Psoas muscle (tissue), 8 donors: ENCODE results near the gene LSP1. TPM values are rescaled to one million over a fixed set of nuclear protein-coding genes. Genes with fewer than 3 reads are reported as not detected.

Experiments used
- ATAC-seq, 4 donors: fragments of 200-7000 bp; cut with Tn5 transposase; one replicate each; pipeline ENCODE4 v1.9.1; 2020; ENCODE audit warnings: moderate library complexity in 3 of 4, mild to moderate bottlenecking in 2 of 4
- DNase-seq, 2 donors: peaks; one replicate each; pipeline ENCODE4 v3.0.0-alpha.2; 2020
- H3K27ac ChIP-seq: fragments of 200-600 bp; one replicate; pipeline ENCODE4 v1.8.0; 2022
- H3K27me3 ChIP-seq, 3 donors: fragments of 200-600 bp in 1 of 3; one replicate each; pipeline versions ENCODE4 v1.6.1 to v1.8.0; 2013 to 2022; ENCODE audit warnings: low read length in 2 of 3, mild to moderate bottlenecking in 2 of 3, moderate library complexity in 1 of 3; ENCODE audit not compliant: insufficient read depth in 3 of 3
- H3K36me3 ChIP-seq, 2 donors: fragments of 200-600 bp in 1 of 2; one replicate each; pipeline versions ENCODE4 v1.6.1 to v1.8.0; 2013 to 2022; ENCODE audit warnings: low read depth in 1 of 2, mild to moderate bottlenecking in 1 of 2, moderate library complexity in 1 of 2; ENCODE audit not compliant: insufficient read depth in 1 of 2
- H3K4me1 ChIP-seq: fragments of 200-600 bp; one replicate; pipeline ENCODE4 v1.8.0; 2022
- H3K4me3 ChIP-seq: fragments of 200-600 bp; one replicate; pipeline ENCODE4 v1.8.0; 2022; ENCODE audit warnings: mild to moderate bottlenecking
- H3K9me3 ChIP-seq: fragments of 200-600 bp; one replicate; pipeline ENCODE4 v1.8.0; 2022
- WGBS, 3 donors: extraction: QIAGEN DNeasy Blood & Tissue Kit; methylation state at CpG; one replicate each; pipeline versions ENCODE4 v1.1.6 to v1.1.7; 2013; 5-methylcytosine and 5-hydroxymethylcytosine counted together
- intact Hi-C, 2 donors: fragments of 100-400 bp; cut with DNase I; formaldehyde crosslinking; loops; one replicate each; pipeline versions ENCODE4 v1.11.0 to v1.14.2; 2022
- polyA plus RNA-seq, 3 donors: library from polyadenylated mRNA; stranded (reverse); fragments of 200-250 nt; gene quantifications; one replicate each; pipeline ENCODE4 v1.2.3, GENCODE V29; 2013
- total RNA-seq, 4 donors: library from RNA; stranded (reverse); fragmentation: NEBNext Ultra II Directional in 2 of 4; extraction: Animal tissue kit (Norgen Biotek cat#: 25700) in 2 of 4; gene quantifications; one replicate each; pipeline versions ENCODE4 v1.2.1 to v1.2.4, GENCODE V29; 2021 to 2023
- TF ChIP-seq, protein P1 (sequence below): fragments of 200-600 bp; IDR thresholded peaks from one replicate; pipeline ENCODE4 v1.8.0; 2022; ENCODE audit warnings: antibody characterized with exemption
- donor health status: healthy with polysubstance abuse.
- donor health status: DM: no; HTN: no; CAD: no; lungs with moderate emphysema.
- donor health status: Bipolar disorder and iron deficiency.
- donor health status: healthy.
- donor health status: DM: yes; HTN: yes; CAD: no.
- donor health status: DM: no; HTN: no; CAD: no.
- donor health status: DM: no; HTN: no; CAD: no.
- donor health status: DM: yes; HTN: yes; CAD: no.

Gene LSP1
- total and polyA plus RNA-seq, 7 donors: 7.5 to 27.1 (median 14.4) TPM

DNA sequence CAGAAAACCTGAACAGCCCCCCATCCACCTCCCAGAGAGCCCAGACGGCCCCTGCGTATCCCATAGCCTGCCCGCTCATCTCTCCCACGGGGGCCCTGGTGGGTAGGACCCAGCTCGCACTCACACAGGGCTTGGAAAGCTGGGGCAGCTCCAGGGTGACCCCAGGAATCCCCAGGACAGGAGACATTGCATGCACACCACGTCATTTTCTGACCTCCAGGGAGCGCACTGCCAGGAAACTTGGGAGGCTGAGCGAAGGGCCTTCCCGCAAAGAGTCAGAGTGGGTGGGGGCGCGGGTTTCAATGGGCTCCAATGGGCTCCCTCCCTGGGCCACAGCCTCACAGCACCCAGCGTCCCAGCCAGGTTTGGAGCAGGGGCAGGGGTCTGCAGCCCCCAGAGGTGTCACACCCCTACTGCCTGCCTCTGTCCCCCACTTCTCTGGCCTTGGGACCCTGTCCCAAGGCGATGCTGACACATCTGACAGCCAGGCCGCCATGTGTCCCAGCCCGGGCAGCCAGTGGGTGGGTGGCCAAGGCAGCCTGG, 26.3 kb upstream of the LSP1 start:
- Histone ChIP-seq H3K9me3 (no peaks in the 10 kb centered on the region), H3K36me3 (no peaks in the 10 kb centered on the region), H3K4me1 (no peaks in the 10 kb centered on the region), H3K27me3 (peaks cover 0 to 6% (median 5%) of the 10 kb centered on the region in 3 donors), H3K27ac (peak overlapping the region; percentile 23), H3K4me3 (no peak overlapping the region)
- peak in 3 of 4 donors; percentile 20 to 45 (median 34) for ATAC-seq
- peak in 1 of 2 donors; percentile 29 for DNase-seq
- intact Hi-C loops: loop anchor here in 1 of 2 donors (5.0 kb wide), 1 partner anchor 49 kb away; no protein-coding TSS in a partner anchor
- TF ChIP-seq, protein P1, sequence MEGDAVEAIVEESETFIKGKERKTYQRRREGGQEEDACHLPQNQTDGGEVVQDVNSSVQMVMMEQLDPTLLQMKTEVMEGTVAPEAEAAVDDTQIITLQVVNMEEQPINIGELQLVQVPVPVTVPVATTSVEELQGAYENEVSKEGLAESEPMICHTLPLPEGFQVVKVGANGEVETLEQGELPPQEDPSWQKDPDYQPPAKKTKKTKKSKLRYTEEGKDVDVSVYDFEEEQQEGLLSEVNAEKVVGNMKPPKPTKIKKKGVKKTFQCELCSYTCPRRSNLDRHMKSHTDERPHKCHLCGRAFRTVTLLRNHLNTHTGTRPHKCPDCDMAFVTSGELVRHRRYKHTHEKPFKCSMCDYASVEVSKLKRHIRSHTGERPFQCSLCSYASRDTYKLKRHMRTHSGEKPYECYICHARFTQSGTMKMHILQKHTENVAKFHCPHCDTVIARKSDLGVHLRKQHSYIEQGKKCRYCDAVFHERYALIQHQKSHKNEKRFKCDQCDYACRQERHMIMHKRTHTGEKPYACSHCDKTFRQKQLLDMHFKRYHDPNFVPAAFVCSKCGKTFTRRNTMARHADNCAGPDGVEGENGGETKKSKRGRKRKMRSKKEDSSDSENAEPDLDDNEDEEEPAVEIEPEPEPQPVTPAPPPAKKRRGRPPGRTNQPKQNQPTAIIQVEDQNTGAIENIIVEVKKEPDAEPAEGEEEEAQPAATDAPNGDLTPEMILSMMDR: no peak
- 44 to 63% (median 50%) methylated on average over 14 to 15 of the region's 15 CpGs for WGBS, 3 donors

DNA sequence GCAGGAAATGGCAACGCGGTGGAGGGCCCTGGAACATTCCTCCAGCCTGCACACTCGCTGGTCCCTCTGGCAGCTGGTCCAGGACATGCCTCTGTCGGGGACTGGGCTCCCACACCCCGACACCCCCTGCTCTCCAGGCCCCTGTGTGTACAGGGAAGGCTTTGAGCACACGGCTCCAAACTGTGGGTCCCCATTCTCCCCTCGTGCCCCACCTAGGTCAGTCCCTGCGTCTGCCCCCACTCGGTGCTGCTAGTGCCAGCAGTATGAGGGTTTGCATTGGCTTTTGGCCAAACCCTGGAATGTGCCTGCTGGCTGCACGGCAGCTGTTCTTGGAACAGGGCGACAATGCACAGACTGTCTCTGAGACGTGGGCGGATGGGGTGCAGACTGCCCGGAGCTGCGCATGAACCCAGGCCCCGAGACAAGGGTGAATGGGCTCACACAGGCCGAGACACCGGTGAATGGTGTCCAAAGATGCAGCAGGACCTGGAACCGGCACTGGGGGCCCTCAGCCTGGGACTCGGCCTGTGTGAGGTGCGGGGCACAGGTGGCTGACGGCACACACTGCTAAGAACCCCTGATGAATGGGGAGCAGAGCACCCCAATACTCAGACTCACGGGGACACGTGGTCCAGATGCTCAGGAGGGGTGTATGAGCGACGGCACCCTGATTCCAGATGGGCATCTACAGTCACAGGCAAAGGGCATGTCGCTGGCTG, 25.6 kb upstream of the LSP1 start:
- no peak overlapping the region for H3K4me3 ChIP-seq
- WGBS, 3 donors: 32 to 45% (median 36%) methylated on average over 27 of the region's 27 CpGs
- peak overlapping the region; percentile 23 for H3K27ac ChIP-seq
- H3K9me3 ChIP-seq: no peaks in the 10 kb centered on the region
- peak; percentile 28 to 56 for DNase-seq
- peaks cover 0 to 6% (median 5%) of the 10 kb centered on the region in 3 donors for H3K27me3 ChIP-seq
- no peaks in the 10 kb centered on the region for H3K4me1 ChIP-seq
- intact Hi-C loops: loop anchor here in 1 of 2 donors (5.0 kb wide), 1 partner anchor 50 kb away; no protein-coding TSS in a partner anchor
- H3K36me3 ChIP-seq: no peaks in the 10 kb centered on the region
- peak; percentile 39 to 69 (median 50) for ATAC-seq
- TF ChIP-seq, protein P1: no peak

DNA sequence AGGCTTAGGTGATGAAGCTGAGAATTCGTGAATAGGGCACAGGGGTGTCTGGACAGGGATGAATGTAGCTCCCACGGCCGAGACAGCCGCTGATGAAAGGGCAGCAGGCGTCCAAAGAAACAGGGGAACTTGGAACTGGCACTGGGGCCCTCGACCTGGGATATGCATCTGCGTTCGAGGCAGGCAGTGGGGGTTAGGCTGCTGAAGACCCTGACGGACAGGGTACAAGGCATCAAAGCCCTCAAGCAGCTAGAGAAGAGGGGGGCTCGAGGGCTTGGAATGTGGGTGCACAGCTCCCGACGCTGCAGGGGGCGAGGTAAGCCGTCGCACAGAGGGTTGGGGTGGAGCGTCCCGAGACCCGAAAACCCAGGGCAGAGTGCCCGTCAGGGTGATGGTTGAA, 25.0 kb upstream of the LSP1 start:
- ATAC-seq: no peak
- H3K4me1 ChIP-seq: no peaks in the 10 kb centered on the region

DNA sequence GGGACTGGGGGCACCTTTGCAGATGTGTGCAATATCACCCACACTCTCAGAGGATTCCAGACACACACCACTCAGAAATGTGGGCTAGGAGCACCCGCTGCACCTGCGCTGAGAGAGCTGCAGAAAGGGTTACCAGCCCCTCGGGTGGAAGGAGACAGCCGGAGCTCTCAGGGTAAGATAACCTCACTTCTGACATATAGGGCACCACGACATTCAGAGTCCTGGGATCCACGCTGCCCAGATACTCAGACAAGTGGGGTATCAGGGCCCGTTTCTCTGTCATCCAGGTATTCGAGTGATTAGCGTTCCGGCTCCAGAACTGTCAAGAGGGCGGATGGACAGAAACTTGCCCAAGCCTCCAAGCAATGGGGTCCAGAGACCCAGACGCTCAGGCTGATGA, 24.3 kb upstream of the LSP1 start:
- DNase-seq (no peak), ATAC-seq (no peak)
- TF ChIP-seq, protein P1: no peak
- intact Hi-C loops: loop anchor here in 1 of 2 donors (5.0 kb wide), 1 partner anchor 51 kb away; no protein-coding TSS in a partner anchor
- Histone ChIP-seq H3K4me3 (no peak overlapping the region), H3K36me3 (no peaks in the 10 kb centered on the region), H3K27ac (no peak overlapping the region), H3K9me3 (no peaks in the 10 kb centered on the region), H3K27me3 (peaks cover 0 to 6% (median 5%) of the 10 kb centered on the region in 3 donors), H3K4me1 (no peaks in the 10 kb centered on the region)
- WGBS, 3 donors: 86 to 91% (median 87%) methylated on average over 12 of the region's 12 CpGs

More for the DNA sequence above, 25.0 kb upstream of the LSP1 start:
- DNase-seq: no peak
- WGBS, 3 donors: 58 to 86% (median 74%) methylated on average over 19 of the region's 19 CpGs
- H3K36me3 ChIP-seq: no peaks in the 10 kb centered on the region
- TF ChIP-seq, protein P1: no peak
- intact Hi-C loops: loop anchor here in 1 of 2 donors (5.0 kb wide), 1 partner anchor 51 kb away; no protein-coding TSS in a partner anchor
- H3K9me3 ChIP-seq: no peaks in the 10 kb centered on the region
- no peak overlapping the region for H3K27ac ChIP-seq
- peaks cover 0 to 6% (median 5%) of the 10 kb centered on the region in 3 donors for H3K27me3 ChIP-seq
- H3K4me3 ChIP-seq: no peak overlapping the region
